Uterus (tissue), 2 donors: Measurements from ENCODE around the gene DRAP1.

ENCODE experiments used
- CTCF ChIP-seq, 4 experiments: fragments of 200-600 bp in 2 of 4; fragments of 450-650 bp in 2 of 4; sonication (generic) in 2 of 4; IDR thresholded peaks; one replicate each; pipeline ENCODE4 v1.5.1; 2016 to 2019; ENCODE audit warnings: antibody characterized with exemption in 4 of 4, mild to moderate bottlenecking in 2 of 4, moderate library complexity in 1 of 4
- POLR2A ChIP-seq, 2 donors: fragments of 450-650 bp; IDR thresholded peaks; one replicate each; pipeline ENCODE4 v1.6.1; 2016; ENCODE audit warnings: antibody characterized with exemption in 2 of 2, mild to moderate bottlenecking in 1 of 2, moderate library complexity in 1 of 2

GRCh38 chr11:65946655-65947054, 27.4 kb downstream of the DRAP1 start:
- TF ChIP-seq POLR2A (IDR thresholded peaks at IDR 0.05) (no peak), CTCF (IDR thresholded peaks at IDR 0.05) (no peak)
